ENCODE results near the gene SOX15. TPM values are rescaled to one million over a fixed set of nuclear protein-coding genes. Genes with fewer than 3 reads are reported as not detected.

SOX15 gene
- total and polyA plus RNA-seq, 2 of the 13 experiments (the other 11 are each of a cell fraction or from before 2014, with no cell fraction given), result 0.07 to 0.18 TPM

DNA sequence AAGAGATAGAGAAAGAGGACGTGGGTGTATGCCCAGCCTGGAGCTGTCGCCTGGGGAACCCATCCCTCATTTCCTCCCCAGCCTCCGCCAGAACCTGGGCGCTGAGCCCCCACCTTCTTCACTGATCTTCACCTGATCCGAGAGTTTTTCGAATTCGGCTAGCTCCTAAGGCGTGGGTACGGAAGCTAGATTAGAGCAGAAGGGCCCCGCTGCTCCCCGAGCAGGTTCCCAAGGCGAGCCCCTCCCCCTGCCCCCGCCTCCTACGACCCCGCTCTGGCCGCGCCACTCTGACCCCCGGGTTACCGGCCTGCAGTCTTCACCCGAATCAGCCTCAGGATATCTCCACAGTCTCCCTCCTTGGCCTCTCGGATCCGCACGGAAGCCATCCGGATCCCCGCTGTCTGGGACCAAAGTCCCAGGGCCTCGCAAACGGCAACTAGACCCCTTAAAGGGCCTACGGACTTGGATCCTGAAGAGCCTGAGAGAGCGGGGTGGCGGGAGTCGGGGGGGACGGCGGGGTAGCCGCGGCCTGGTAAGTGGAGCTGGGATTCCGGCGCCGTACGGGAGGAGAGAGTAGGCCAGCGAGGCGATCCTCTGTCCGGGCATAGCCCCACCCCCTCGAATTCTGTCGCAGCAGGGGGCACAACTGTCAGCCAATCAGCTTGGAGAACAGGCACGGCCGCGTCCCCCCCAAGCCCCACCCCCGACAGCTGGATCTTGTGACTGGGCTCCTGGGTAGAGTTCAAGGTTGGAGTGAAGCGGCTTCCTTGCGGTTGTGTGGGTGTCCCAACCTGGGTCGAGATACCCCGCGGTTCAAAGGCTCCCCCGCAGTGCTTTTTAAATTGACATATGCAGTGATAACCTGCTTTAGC lies 37.6 kb upstream of the SOX15 start, which contains the start of gene SAT2 (continued):
- TF ChIP-seq, protein P1, sequence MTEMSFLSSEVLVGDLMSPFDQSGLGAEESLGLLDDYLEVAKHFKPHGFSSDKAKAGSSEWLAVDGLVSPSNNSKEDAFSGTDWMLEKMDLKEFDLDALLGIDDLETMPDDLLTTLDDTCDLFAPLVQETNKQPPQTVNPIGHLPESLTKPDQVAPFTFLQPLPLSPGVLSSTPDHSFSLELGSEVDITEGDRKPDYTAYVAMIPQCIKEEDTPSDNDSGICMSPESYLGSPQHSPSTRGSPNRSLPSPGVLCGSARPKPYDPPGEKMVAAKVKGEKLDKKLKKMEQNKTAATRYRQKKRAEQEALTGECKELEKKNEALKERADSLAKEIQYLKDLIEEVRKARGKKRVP (CRISPR knock-in tag; IDR thresholded peaks at IDR 0.05), result no peak
- TF ChIP-seq ZNF800 (CRISPR knock-in tag; IDR thresholded peaks at IDR 0.05), result 0 out of 2 replicates have a peak, but pooled peaks have one; percentile 59
- peak; percentile 88 for TF ChIP-seq SPEN (CRISPR knock-in tag; IDR thresholded peaks at IDR 0.05; ENCODE audit: low read depth)
- peak; percentile 65; the same call in 1 of the 2 replicates for TF ChIP-seq ZNF292 (CRISPR knock-in tag; IDR thresholded peaks at IDR 0.05; ENCODE audit: borderline replicate concordance, low read depth)
- no peak for TF ChIP-seq PCBP2 (optimal IDR thresholded peaks at IDR 0.05; ENCODE audit: low read depth, low read length, poor library complexity, severe bottlenecking)
- no peak for TF ChIP-seq RFX1 (IDR thresholded peaks at IDR 0.05)
- TF ChIP-seq ZNF672 (CRISPR knock-in tag; IDR thresholded peaks at IDR 0.05), result no peak
- TF ChIP-seq PHF21A (CRISPR knock-in tag; IDR thresholded peaks at IDR 0.05), result peak; percentile 86
- peak; percentile 71; the same call in 1 of the 2 replicates for TF ChIP-seq YEATS4 (CRISPR knock-in tag; IDR thresholded peaks at IDR 0.05; ENCODE audit: borderline replicate concordance)
- TF ChIP-seq ZSCAN20 (CRISPR knock-in tag; IDR thresholded peaks at IDR 0.05; ENCODE audit: borderline replicate concordance), result 0 out of 2 replicates have a peak, but pooled peaks have one; percentile 29
- no peak for TF ChIP-seq ZNF652 (CRISPR knock-in tag; IDR thresholded peaks at IDR 0.05; ENCODE audit: borderline replicate concordance, low read depth)
- peak; percentile 81 for TF ChIP-seq RXRB (CRISPR knock-in tag; IDR thresholded peaks at IDR 0.05; ENCODE audit: borderline replicate concordance)
- TF ChIP-seq MEF2D (CRISPR knock-in tag; IDR thresholded peaks at IDR 0.05), result peak; percentile 59; the same call in 1 of the 2 replicates
- TF ChIP-seq TCF7 (IDR thresholded peaks at IDR 0.05; ENCODE audit: low read depth), result peak; percentile 32; the same call in 1 of the 2 replicates
- TF ChIP-seq TARDBP (CRISPR knock-in tag; IDR thresholded peaks at IDR 0.05), result no peak
- peak; percentile 48; the same call in 1 of the 2 replicates for TF ChIP-seq MXD4 (CRISPR knock-in tag; IDR thresholded peaks at IDR 0.05)
- TF ChIP-seq KDM5B (CRISPR knock-in tag; IDR thresholded peaks at IDR 0.05; ENCODE audit: borderline replicate concordance), result peak; percentile 52; the same call in 1 of the 2 replicates
- no peak for TF ChIP-seq THYN1 (CRISPR knock-in tag; IDR thresholded peaks at IDR 0.05; ENCODE audit: borderline replicate concordance, low read depth)
- peak; percentile 82 for TF ChIP-seq POLR2G (IDR thresholded peaks at IDR 0.05; ENCODE audit: low read depth, low read length)
- peak; percentile 47; the same call in 1 of the 2 replicates for TF ChIP-seq CREM (IDR thresholded peaks at IDR 0.05)
- no peak for TF ChIP-seq CREM (CRISPR knock-in tag; IDR thresholded peaks at IDR 0.05)
- no peak for TF ChIP-seq ATF7 (IDR thresholded peaks at IDR 0.05)
- no peak for TF ChIP-seq ATF7 (CRISPR knock-in tag; IDR thresholded peaks at IDR 0.05)
- TF ChIP-seq TAF1 (CRISPR knock-in tag; IDR thresholded peaks at IDR 0.05), result peak; percentile 86
- no peak for TF ChIP-seq U2AF1 (optimal IDR thresholded peaks at IDR 0.05; ENCODE audit: low read depth, low read length)
- TF ChIP-seq ZNF550 (CRISPR knock-in tag; IDR thresholded peaks at IDR 0.05; ENCODE audit: borderline replicate concordance), result no peak
- no peak for TF ChIP-seq GABPA (IDR thresholded peaks at IDR 0.05; ENCODE audit: low read depth, low read length)
- TF ChIP-seq GABPA (CRISPR knock-in tag; IDR thresholded peaks at IDR 0.05; ENCODE audit: low read depth), result 0 out of 2 replicates have a peak, but pooled peaks have one; percentile 31
- peak; percentile 16 for TF ChIP-seq CCAR2 (optimal IDR thresholded peaks at IDR 0.05; ENCODE audit: low read depth, low read length)

Data from HepG2 (cell line).